Dendritic cell treated with granulocyte-macrophage colony-stimulating factor and Interleukin-4, amounts not matched to agents 40 ng/mL and 50 ng/mL, for 4 days (primary cell): ENCODE measurements around the gene PACS2.
"Not testable (repeated sequence)": the region's sequence is repeated elsewhere in the genome, so short reads cannot be mapped to it uniquely, and the experiment has no call there.

ENCODE experiments used
- H3K27ac Mint-ChIP-seq: one replicate; pipeline ENCODE4 v1.8.0; 2022; ENCODE audit warnings: mild to moderate bottlenecking, mixed read lengths
- H3K27me3 Mint-ChIP-seq: one replicate; pipeline ENCODE4 v1.8.0; 2022; ENCODE audit warnings: mild to moderate bottlenecking, mixed read lengths
- H3K36me3 Mint-ChIP-seq: one replicate; pipeline ENCODE4 v1.8.0; 2022; ENCODE audit warnings: low read depth, mixed read lengths
- H3K4me1 Mint-ChIP-seq: one replicate; pipeline ENCODE4 v1.8.0; 2022; ENCODE audit warnings: low read depth, mixed read lengths
- H3K4me3 Mint-ChIP-seq: one replicate; pipeline ENCODE4 v1.8.0; 2022; ENCODE audit warnings: mild to moderate bottlenecking, moderate library complexity, mixed read lengths
- H3K9me3 Mint-ChIP-seq: one replicate; pipeline ENCODE4 v1.8.0; 2022; ENCODE audit warnings: mixed read lengths
- intact Hi-C: fragments of 100-400 bp; cut with micrococcal nuclease; formaldehyde crosslinking; loops from one replicate; pipeline ENCODE4 v1.15.0; 2022

The PACS2 gene

GRCh38 chr14:105299654-105300541 lies 14.7 kb upstream of the PACS2 start:
- H3K36me3 Mint-ChIP-seq, result peaks cover 19% of the 10 kb centered on the region
- intact Hi-C loops, result no loop called here
- H3K4me1 Mint-ChIP-seq, result peaks cover 67% of the 10 kb centered on the region
- H3K9me3 Mint-ChIP-seq, result no peaks in the 10 kb centered on the region
- peak overlapping the region; percentile 92 for H3K27ac Mint-ChIP-seq
- H3K4me3 Mint-ChIP-seq, result peak overlapping the region; percentile 85
- H3K27me3 Mint-ChIP-seq, result no peaks in the 10 kb centered on the region

DNA sequence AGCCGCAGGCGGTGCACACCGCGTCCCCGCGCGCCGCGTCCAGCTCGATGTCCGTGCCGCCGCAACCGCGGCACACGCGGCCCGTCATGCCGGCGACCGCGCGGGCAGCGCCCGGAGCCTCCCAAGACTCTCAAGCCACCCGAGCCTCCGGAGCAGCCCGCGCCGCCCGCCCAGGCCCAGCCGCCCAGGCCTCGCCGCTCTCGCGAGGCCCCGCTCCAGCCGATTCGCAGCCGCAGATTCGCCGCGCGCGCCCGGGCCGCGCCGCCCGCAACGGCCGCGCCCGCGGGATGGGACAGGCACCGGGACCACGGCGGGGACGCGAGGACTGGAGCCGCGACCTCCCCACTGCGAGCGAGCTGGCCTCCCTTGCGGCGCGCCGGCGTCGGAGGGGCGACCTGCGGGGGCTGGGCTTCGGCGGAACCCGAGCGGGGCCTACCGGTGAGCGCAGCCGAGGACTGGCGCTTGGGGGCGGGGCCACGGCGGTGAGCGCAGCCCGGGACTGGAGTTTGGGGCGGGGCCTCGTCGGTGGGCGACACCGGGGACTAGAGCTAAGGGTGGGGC lies 13.9 kb upstream of the PACS2 start, which contains the start of gene BRF1:
TSS of gene BRF1 (minus strand) at position 460 of the 561 bp plus-strand sequence. CDS start at position 88, 372 bp downstream.
- H3K4me3 Mint-ChIP-seq, result peak within 1 kb of the TSS; percentile 85
- H3K4me1 Mint-ChIP-seq, result peaks cover 73% of the 10 kb centered on the region
- peak within 1 kb of the TSS; percentile 92 for H3K27ac Mint-ChIP-seq
- H3K36me3 Mint-ChIP-seq, result peaks cover 19% of the 10 kb centered on the region
- H3K27me3 Mint-ChIP-seq, result no peaks in the 10 kb centered on the region
- H3K9me3 Mint-ChIP-seq, result no peaks in the 10 kb centered on the region
- intact Hi-C loops, result loop anchor here (1.0 kb wide), 1 partner anchor 14 kb away; the partner anchor contains the start of gene PACS2

DNA sequence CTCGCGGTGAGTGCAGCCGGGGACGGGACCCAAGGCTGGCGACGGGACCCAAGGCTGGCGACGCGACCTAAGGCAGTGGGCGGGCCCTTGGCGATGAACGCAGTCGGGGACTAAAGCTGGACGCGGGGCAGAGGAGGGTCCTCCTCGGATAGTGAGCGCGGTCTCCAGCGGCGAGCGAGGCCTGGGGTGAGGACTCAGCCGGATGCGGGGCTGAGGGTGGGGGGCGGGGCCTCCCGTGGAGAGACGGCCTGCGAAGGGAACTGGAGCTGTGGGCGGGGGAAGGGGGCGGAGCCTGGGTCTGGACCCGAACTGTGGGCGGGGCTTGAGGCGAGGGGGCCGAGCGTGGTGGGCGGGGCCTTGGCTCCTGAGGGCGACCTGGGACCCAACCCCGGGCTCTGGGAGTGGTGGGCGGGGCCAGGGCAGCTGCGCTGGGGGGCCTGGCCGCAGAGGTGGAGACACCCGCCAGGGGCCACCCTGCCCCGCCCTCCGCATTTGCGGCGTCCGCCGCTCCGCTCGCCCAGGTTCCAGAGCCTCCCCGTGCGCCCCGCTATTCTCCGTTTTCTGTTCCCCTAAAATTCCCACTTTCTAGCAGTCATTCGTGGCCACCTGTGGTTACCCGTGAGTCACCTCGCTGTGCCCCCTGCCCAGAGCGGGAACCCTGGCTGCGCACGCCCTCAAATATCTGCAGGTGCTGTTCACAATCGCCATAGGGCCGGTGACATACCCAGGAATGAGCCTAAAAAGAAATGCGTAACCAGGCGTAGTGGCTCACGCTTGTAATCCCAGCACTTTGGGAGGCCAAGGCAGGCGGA lies 13.2 kb upstream of the PACS2 start:
- Mint-ChIP-seq H3K36me3 (peaks cover 19% of the 10 kb centered on the region), H3K4me1 (peaks cover 78% of the 10 kb centered on the region), H3K27me3 (no peaks in the 10 kb centered on the region), H3K9me3 (no peaks in the 10 kb centered on the region), H3K4me3 (peak overlapping the region; percentile 85), H3K27ac (peak overlapping the region; percentile 92)
- intact Hi-C loops, result loop anchor here (1.0 kb wide), 1 partner anchor 13 kb away; the partner anchor contains the start of gene PACS2

GRCh38 chr14:105301915-105302249 lies 12.7 kb upstream of the PACS2 start:
- peaks cover 77% of the 10 kb centered on the region for H3K4me1 Mint-ChIP-seq
- peak overlapping the region; percentile 85 for H3K4me3 Mint-ChIP-seq
- peaks cover 19% of the 10 kb centered on the region for H3K36me3 Mint-ChIP-seq
- intact Hi-C loops, result loop anchor here (1.0 kb wide), 1 partner anchor 12 kb away; the partner anchor contains the start of gene PACS2
- H3K27ac Mint-ChIP-seq, result peak overlapping the region; percentile 92
- H3K9me3 Mint-ChIP-seq, H3K27me3 Mint-ChIP-seq: not testable (repeated sequence)

DNA sequence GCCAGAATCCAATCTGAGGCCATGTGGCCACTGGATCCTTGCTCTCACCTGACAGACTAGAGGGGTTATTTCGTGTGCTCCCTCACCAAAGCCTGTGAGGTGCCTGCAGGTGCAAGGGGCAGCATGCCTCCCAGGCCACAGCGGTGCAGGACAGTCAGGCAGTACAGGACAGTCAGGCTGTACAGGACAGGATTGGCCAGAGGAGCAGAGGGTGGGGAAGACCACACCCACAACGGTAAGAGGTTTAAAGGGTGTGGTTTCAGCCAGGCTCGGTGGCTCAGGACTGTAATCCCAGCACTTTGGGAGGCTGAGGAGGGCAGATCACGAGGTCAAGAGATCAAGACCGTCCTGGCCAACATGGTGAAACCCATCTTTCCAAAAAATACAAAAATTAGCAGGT lies 10.6 kb upstream of the PACS2 start:
- no peak overlapping the region for H3K4me3 Mint-ChIP-seq
- H3K27me3 Mint-ChIP-seq, result no peaks in the 10 kb centered on the region
- no peak overlapping the region for H3K27ac Mint-ChIP-seq
- peaks cover 19% of the 10 kb centered on the region for H3K36me3 Mint-ChIP-seq
- H3K9me3 Mint-ChIP-seq, result no peaks in the 10 kb centered on the region
- intact Hi-C loops, result no loop called here
- H3K4me1 Mint-ChIP-seq, result peaks cover 59% of the 10 kb centered on the region

DNA sequence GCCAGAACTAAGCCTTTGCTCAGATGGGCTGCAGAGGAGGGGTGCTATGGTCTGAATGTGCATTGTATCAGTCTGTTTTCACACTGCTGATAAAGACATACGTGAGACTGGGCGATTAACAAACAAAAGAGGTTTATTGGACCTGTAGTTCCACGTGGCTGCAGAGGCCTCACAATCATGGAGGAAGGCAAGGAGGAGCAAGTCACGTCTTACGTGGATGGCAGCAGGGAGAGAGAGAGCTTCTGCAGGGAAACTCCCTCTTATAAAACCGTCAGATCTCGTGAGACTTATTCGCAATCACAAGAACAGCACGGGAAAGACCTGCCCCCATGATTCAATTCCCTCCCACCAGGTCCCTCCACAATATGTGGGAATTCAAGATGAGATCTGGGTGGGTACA lies 10.0 kb upstream of the PACS2 start:
- no peaks in the 10 kb centered on the region for H3K9me3 Mint-ChIP-seq
- peaks cover 53% of the 10 kb centered on the region for H3K4me1 Mint-ChIP-seq
- H3K27me3 Mint-ChIP-seq, result no peaks in the 10 kb centered on the region
- peak overlapping the region; percentile 78 for H3K27ac Mint-ChIP-seq
- intact Hi-C loops, result no loop called here
- no peak overlapping the region for H3K4me3 Mint-ChIP-seq
- H3K36me3 Mint-ChIP-seq, result peaks cover 19% of the 10 kb centered on the region

DNA sequence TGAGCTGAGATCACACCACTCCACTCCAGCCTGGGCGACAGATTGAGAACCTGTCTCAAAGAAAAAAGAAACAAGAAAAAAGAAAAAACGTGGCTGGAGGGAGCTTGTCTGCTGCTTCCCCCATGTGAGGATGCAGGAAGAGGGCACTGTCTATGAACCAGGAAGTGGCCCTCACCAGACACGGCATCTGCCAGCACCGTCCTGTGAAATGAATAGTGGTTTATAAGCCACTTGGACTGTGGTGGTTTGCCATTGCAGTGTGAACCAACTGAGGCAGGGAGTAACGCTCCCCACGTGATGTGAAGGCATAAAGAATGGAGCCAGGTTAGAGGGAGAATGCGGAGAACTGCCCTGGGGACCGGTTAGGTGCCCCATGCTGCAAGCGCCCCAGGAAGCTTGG lies 9.2 kb upstream of the PACS2 start:
- H3K4me3 Mint-ChIP-seq, result no peak overlapping the region
- no peaks in the 10 kb centered on the region for H3K27me3 Mint-ChIP-seq
- H3K4me1 Mint-ChIP-seq, result peaks cover 45% of the 10 kb centered on the region
- H3K27ac Mint-ChIP-seq, result peak overlapping the region; percentile 78
- peaks cover 19% of the 10 kb centered on the region for H3K36me3 Mint-ChIP-seq
- H3K9me3 Mint-ChIP-seq, result no peaks in the 10 kb centered on the region
- intact Hi-C loops, result no loop called here

DNA sequence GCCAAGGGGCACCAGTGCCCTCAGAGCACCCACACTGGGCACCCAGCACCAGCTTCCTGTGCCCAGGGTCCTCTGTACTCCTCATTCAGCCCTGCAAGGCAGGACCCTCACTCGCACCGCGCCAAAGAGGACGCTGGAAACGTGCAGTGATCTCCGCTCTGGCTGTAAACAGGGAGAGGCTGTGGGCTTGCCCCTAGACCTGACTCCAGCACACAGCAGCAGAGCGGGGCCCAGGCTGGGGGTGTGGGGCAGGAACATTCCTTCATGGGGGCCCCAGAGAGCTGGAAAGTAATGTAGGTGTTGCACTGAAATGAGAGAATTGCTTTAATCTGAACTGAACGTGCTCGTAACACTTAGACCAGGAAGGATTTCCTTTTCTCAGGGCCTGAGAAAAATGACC lies 8.8 kb upstream of the PACS2 start:
- intact Hi-C loops, result no loop called here
- no peaks in the 10 kb centered on the region for H3K27me3 Mint-ChIP-seq
- peaks cover 19% of the 10 kb centered on the region for H3K36me3 Mint-ChIP-seq
- no peaks in the 10 kb centered on the region for H3K9me3 Mint-ChIP-seq
- no peak overlapping the region for H3K4me3 Mint-ChIP-seq
- H3K4me1 Mint-ChIP-seq, result peaks cover 45% of the 10 kb centered on the region
- peak overlapping the region; percentile 78 for H3K27ac Mint-ChIP-seq

- H3K4me1 Mint-ChIP-seq, result peaks cover 38% of the 10 kb centered on the region
- H3K4me3 Mint-ChIP-seq, result no peak overlapping the region
- intact Hi-C loops, result no loop called here
- no peaks in the 10 kb centered on the region for H3K9me3 Mint-ChIP-seq
- peaks cover 19% of the 10 kb centered on the region for H3K36me3 Mint-ChIP-seq
- no peak overlapping the region for H3K27ac Mint-ChIP-seq
- H3K27me3 Mint-ChIP-seq, result no peaks in the 10 kb centered on the region
Observed at GRCh38 chr14:105307052-105307727, 7.4 kb upstream of the PACS2 start.

DNA sequence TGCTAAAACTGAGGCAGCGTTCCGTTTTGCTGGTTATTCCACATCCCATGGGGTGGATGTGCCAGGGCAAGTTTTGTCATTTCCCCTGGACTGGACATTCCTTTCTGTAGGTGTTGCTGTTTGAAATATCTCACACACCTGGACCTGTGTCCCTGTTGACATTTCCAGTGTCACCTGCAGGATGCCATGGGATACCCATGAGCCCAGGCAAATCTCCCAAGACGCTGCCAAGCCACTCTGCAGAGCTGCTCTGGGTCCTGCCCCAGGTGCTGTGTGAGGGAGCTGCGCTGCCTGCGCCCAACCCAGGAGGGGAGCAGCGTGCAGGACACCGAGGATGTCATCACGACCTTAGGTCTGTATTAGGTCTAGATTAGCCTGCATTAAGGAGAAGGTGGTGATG lies 5.2 kb upstream of the PACS2 start:
- H3K27me3 Mint-ChIP-seq, result no peaks in the 10 kb centered on the region
- H3K4me3 Mint-ChIP-seq, result no peak overlapping the region
- peaks cover 11% of the 10 kb centered on the region for H3K36me3 Mint-ChIP-seq
- H3K4me1 Mint-ChIP-seq, result peaks cover 28% of the 10 kb centered on the region
- H3K9me3 Mint-ChIP-seq, result no peaks in the 10 kb centered on the region
- intact Hi-C loops, result no loop called here
- H3K27ac Mint-ChIP-seq, result no peak overlapping the region

- Mint-ChIP-seq H3K27ac (no peak overlapping the region), H3K4me3 (no peak overlapping the region), H3K9me3 (no peaks in the 10 kb centered on the region), H3K27me3 (no peaks in the 10 kb centered on the region), H3K4me1 (peaks cover 27% of the 10 kb centered on the region), H3K36me3 (peaks cover 17% of the 10 kb centered on the region)
- intact Hi-C loops, result no loop called here
Observed at GRCh38 chr14:105311838-105312237, 2.7 kb upstream of the PACS2 start.

DNA sequence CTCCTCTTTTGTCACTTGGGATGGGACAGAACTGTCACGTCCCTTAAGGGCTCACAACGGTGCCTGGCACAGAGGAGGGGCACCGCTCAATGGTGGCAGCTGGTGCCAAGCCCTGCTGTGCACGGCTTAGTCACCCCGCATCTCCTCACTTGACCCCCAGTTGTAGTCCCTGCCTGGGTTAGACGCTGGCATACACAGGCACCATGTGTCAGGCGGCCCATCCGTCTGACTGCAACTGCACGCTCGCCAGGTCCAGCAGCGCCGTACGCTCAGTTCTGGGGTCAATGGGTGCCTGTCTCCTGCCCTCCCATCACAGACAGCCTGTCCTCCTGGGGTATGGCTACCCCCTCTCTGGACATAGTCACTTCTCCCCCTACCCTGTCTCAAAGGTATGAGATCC lies 1.6 kb upstream of the PACS2 start:
- peaks cover 38% of the 10 kb centered on the region for H3K4me1 Mint-ChIP-seq
- H3K36me3 Mint-ChIP-seq, result peaks cover 9% of the 10 kb centered on the region
- intact Hi-C loops, result no loop called here
- no peak overlapping the region for H3K4me3 Mint-ChIP-seq
- peak overlapping the region; percentile 79 for H3K27ac Mint-ChIP-seq
- no peaks in the 10 kb centered on the region for H3K27me3 Mint-ChIP-seq
- H3K9me3 Mint-ChIP-seq, result no peaks in the 10 kb centered on the region
